Gastrocnemius medialis (tissue), 4 donors: ENCODE data around the gene ZDHHC4.

Experiments
- POLR2A ChIP-seq, 2 donors: fragments of 450-650 bp; IDR thresholded peaks; one replicate each; pipeline ENCODE4 v1.6.1; 2017; ENCODE audit warnings: antibody characterized with exemption in 2 of 2, mild to moderate bottlenecking in 2 of 2, moderate library complexity in 2 of 2
- TF ChIP-seq, protein P1 (sequence below), 5 experiments: fragments of 450-650 bp in 3 of 5; fragments of 200-600 bp in 2 of 5; sonication (generic) in 2 of 5; IDR thresholded peaks in 4 of 5; conservative IDR thresholded peaks in 1 of 5; 1 replicate in 4 of 5; 2 replicates in 1 of 5; pipeline ENCODE4 v1.5.1; 2016 to 2019; ENCODE audit warnings: antibody characterized with exemption in 5 of 5, mild to moderate bottlenecking in 3 of 5, moderate library complexity in 3 of 5

DNA sequence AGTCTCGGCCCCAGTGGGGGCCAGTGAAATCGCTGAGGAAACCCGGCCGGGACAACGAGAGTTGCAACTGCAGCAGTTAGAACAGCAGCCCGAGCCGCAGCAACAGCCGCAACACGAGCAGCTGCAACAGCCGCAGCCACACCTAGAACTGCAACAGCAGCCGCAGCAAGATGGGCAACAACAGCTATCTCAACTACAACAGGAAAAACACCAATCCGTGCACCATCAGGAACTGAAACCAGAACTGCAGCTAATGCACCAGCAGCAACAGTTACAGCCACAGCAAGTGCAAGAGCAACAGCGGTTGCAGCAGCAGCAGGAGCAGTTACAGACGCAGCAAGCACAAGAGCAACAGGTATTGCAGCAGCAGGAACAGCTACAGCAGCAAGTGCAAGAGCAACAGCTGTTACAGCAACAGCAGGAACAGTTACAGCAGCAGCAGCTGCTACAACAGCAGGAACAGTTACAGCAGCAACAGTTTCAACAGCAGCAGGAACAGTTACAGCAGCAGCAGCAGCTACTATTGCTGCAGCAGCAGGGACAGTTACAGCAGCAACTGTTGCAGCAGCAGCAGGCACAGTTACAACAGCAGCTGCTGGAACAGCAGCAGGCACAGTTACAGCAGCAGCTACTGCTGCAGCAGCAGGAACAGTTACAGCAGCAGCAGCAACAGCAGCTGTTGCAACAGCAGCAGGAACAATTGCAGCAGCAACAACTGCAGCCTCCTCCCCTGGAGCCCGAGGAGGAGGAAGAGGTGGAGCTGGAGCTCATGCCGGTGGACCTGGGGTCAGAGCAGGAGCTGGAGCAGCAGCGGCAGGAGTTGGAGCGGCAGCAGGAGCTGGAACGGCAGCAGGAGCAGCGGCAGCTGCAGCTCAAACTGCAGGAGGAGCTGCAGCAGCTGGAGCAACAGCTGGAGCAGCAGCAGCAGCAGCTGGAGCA is 44.2 kb downstream of the ZDHHC4 start:
- TF ChIP-seq POLR2A (IDR thresholded peaks at IDR 0.05): no peak
- TF ChIP-seq, protein P1, sequence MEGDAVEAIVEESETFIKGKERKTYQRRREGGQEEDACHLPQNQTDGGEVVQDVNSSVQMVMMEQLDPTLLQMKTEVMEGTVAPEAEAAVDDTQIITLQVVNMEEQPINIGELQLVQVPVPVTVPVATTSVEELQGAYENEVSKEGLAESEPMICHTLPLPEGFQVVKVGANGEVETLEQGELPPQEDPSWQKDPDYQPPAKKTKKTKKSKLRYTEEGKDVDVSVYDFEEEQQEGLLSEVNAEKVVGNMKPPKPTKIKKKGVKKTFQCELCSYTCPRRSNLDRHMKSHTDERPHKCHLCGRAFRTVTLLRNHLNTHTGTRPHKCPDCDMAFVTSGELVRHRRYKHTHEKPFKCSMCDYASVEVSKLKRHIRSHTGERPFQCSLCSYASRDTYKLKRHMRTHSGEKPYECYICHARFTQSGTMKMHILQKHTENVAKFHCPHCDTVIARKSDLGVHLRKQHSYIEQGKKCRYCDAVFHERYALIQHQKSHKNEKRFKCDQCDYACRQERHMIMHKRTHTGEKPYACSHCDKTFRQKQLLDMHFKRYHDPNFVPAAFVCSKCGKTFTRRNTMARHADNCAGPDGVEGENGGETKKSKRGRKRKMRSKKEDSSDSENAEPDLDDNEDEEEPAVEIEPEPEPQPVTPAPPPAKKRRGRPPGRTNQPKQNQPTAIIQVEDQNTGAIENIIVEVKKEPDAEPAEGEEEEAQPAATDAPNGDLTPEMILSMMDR (IDR thresholded peaks at IDR 0.05 in 4 of 5, conservative IDR thresholded peaks at IDR 0.05 in 1 of 5): no peak
